Stimulated activated CD8-positive, alpha-beta memory T cell treated with anti-CD3 and anti-CD28 coated beads, Interleukin-2, amount 100 ng/mL, for 1 hour (primary cell): ENCODE measurements around the gene EPHA4.

Source experiments
- DNase-seq, 2 donors: peaks; one replicate each; pipeline ENCODE4 v3.0.0-alpha.2; 2020; ENCODE audit warnings: low read depth in 2 of 2

Gene EPHA4

GRCh38 chr2:221392228-221392881 is 179.7 kb downstream of the EPHA4 start:
- no peak for DNase-seq

GRCh38 chr2:221390878-221391277 is 181.2 kb downstream of the EPHA4 start:
- DNase-seq = no peak

GRCh38 chr2:221389904-221390303 is 182.2 kb downstream of the EPHA4 start:
- no peak for DNase-seq

GRCh38 chr2:221389421-221389820 is 182.7 kb downstream of the EPHA4 start:
- no peak for DNase-seq

- no peak for DNase-seq
These were observed 183.2 kb downstream of the EPHA4 start for GRCh38 chr2:221388891-221389290.

- DNase-seq = no peak
These were observed 186.4 kb downstream of the EPHA4 start for GRCh38 chr2:221385716-221386115.

- DNase-seq = no peak
These were observed 190.1 kb downstream of the EPHA4 start for GRCh38 chr2:221381928-221382488.

GRCh38 chr2:221380686-221381085 is 191.4 kb downstream of the EPHA4 start:
- no peak for DNase-seq

GRCh38 chr2:221380062-221380461 is 192.0 kb downstream of the EPHA4 start:
- DNase-seq = no peak

GRCh38 chr2:221377597-221377996 is 194.5 kb downstream of the EPHA4 start:
- no peak for DNase-seq

GRCh38 chr2:221377066-221377465 is 195.0 kb downstream of the EPHA4 start:
- DNase-seq = no peak

- no peak for DNase-seq
These were observed 197.9 kb downstream of the EPHA4 start for GRCh38 chr2:221374234-221374633.

- DNase-seq = no peak
These were observed 199.2 kb downstream of the EPHA4 start for GRCh38 chr2:221372907-221373306.

- no peak for DNase-seq
These were observed 199.8 kb downstream of the EPHA4 start for GRCh38 chr2:221372159-221372884.

GRCh38 chr2:221371347-221371746 is 200.8 kb downstream of the EPHA4 start:
- no peak for DNase-seq

- DNase-seq = no peak
These were observed 201.3 kb downstream of the EPHA4 start for GRCh38 chr2:221370857-221371211.

- DNase-seq = no peak
These were observed 201.8 kb downstream of the EPHA4 start for GRCh38 chr2:221370076-221370856.
